ENCODE data around the gene TMED3.
"Not testable (repeated sequence)": the region's sequence is repeated elsewhere in the genome, so short reads cannot be mapped to it uniquely, and the experiment has no call there.

DNA sequence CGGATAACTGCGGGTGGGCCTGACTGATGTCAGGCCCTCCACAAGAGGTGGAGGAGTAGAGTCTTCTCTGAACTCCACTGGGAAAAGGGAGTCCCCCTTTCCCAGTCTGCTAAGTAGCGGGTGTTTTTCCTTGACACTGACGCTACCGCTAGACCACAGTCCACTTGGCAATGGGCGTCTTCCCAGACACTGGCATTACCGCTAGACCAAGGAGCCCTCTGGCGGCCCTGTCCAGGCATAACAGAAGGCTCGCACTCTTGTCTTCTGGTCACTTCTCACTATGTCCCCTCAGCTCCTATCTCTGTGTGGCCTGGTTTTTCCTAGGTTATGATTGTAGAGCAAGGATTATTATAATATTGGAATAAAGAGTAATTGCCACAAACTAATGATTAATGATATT lies 9.1 kb downstream of the TMED3 start:
- TF ChIP-seq, protein P1, sequence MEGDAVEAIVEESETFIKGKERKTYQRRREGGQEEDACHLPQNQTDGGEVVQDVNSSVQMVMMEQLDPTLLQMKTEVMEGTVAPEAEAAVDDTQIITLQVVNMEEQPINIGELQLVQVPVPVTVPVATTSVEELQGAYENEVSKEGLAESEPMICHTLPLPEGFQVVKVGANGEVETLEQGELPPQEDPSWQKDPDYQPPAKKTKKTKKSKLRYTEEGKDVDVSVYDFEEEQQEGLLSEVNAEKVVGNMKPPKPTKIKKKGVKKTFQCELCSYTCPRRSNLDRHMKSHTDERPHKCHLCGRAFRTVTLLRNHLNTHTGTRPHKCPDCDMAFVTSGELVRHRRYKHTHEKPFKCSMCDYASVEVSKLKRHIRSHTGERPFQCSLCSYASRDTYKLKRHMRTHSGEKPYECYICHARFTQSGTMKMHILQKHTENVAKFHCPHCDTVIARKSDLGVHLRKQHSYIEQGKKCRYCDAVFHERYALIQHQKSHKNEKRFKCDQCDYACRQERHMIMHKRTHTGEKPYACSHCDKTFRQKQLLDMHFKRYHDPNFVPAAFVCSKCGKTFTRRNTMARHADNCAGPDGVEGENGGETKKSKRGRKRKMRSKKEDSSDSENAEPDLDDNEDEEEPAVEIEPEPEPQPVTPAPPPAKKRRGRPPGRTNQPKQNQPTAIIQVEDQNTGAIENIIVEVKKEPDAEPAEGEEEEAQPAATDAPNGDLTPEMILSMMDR (IDR thresholded peaks at IDR 0.05): not testable (repeated sequence)
- not testable (repeated sequence) for TF ChIP-seq POLR2A (IDR thresholded peaks at IDR 0.05); POLR2AphosphoS5 (IDR thresholded peaks at IDR 0.05; ENCODE audit: insufficient read depth in 1 of 2, low read depth in 1 of 2)
